Keratinocyte (primary cell): Measurements from ENCODE around the gene FAF1. TPM values are rescaled to one million over a fixed set of nuclear protein-coding genes. Genes with fewer than 3 reads are reported as not detected.

Experiments
- DNase-seq: peaks from one replicate; pipeline ENCODE4 v3.0.0-alpha.2; 2011; ENCODE audit warnings: low read depth, missing footprints, low spot score
- FAIRE-seq: peaks from 2 replicates; lab custom pipeline; 2011; peaks lifted over from hg19 to GRCh38; lab: Jason Lieb, UNC
- H2AFZ ChIP-seq: 2 replicates; pipeline ENCODE4 v1.6.0; 2012; ENCODE audit warnings: low read length, control low read depth, inconsistent platforms; ENCODE audit not compliant: control insufficient read depth
- H3K27ac ChIP-seq: 2 replicates; pipeline ENCODE4 v1.5.1; 2011; ENCODE audit warnings: low read length; ENCODE audit not compliant: control insufficient read depth, insufficient read depth
- H3K27me3 ChIP-seq: 3 replicates; pipeline ENCODE4 v1.6.0; 2011; ENCODE audit warnings: low read length; ENCODE audit not compliant: control insufficient read depth, insufficient read depth; ENCODE audit errors: extremely low read depth
- H3K36me3 ChIP-seq, 2 experiments: 2 replicates in 1 of 2; 3 replicates in 1 of 2; pipeline ENCODE4 v1.5.1; 2011; ENCODE audit warnings: low read length in 2 of 2, mild to moderate bottlenecking in 1 of 2; ENCODE audit not compliant: control insufficient read depth in 2 of 2, insufficient read depth in 2 of 2; ENCODE audit errors: extremely low read depth in 1 of 2
- H3K4me1 ChIP-seq: 3 replicates; pipeline ENCODE4 v1.5.1; 2011; ENCODE audit warnings: low read length; ENCODE audit not compliant: control insufficient read depth, insufficient read depth; ENCODE audit errors: extremely low read depth
- H3K4me2 ChIP-seq: 3 replicates; pipeline ENCODE4 v1.6.0; 2011; ENCODE audit warnings: low read depth, low read length; ENCODE audit not compliant: control insufficient read depth, insufficient read depth; ENCODE audit errors: extremely low read depth
- H3K4me3 ChIP-seq, 3 experiments: fragments of 200-600 bp in 1 of 3; sonication (generic) in 1 of 3; 2 replicates in 2 of 3; 3 replicates in 1 of 3; pipeline ENCODE4 v1.5.1; 2011 to 2016; ENCODE audit warnings: low read length in 3 of 3, mild to moderate bottlenecking in 3 of 3, control low read depth in 2 of 3, inconsistent platforms in 1 of 3, low read depth in 1 of 3, mixed read lengths in 1 of 3, mixed run types in 1 of 3, moderate library complexity in 1 of 3; ENCODE audit not compliant: control insufficient read depth in 2 of 3, insufficient read depth in 2 of 3; ENCODE audit errors: extremely low read depth in 1 of 3
- H3K79me2 ChIP-seq: 2 replicates; pipeline ENCODE4 v1.6.0; 2012; ENCODE audit warnings: low read length; ENCODE audit not compliant: control insufficient read depth, insufficient read depth
- H3K9ac ChIP-seq: 3 replicates; pipeline ENCODE4 v1.6.0; 2011; ENCODE audit warnings: low read length; ENCODE audit not compliant: control insufficient read depth, insufficient read depth; ENCODE audit errors: extremely low read depth
- H3K9me1 ChIP-seq: 3 replicates; pipeline ENCODE4 v1.6.0; 2011; ENCODE audit warnings: low read length; ENCODE audit not compliant: control insufficient read depth, insufficient read depth; ENCODE audit errors: extremely low read depth
- H3K9me3 ChIP-seq: 2 replicates; pipeline ENCODE4 v1.5.1; 2012; ENCODE audit warnings: low read depth, low read length; ENCODE audit not compliant: control insufficient read depth
- H4K20me1 ChIP-seq: 3 replicates; pipeline ENCODE4 v1.6.0; 2011; ENCODE audit warnings: low read length; ENCODE audit not compliant: control insufficient read depth, insufficient read depth; ENCODE audit errors: extremely low read depth
- CTCF ChIP-seq, 3 experiments: IDR thresholded peaks in 1 of 3; conservative IDR thresholded peaks in 1 of 3; optimal IDR thresholded peaks in 1 of 3; 2 replicates in 2 of 3; 3 replicates in 1 of 3; pipeline versions ENCODE3 to v1.5.1; 2011; ENCODE audit warnings: low read length in 3 of 3, mild to moderate bottlenecking in 3 of 3, moderate library complexity in 2 of 3, control low read depth in 1 of 3, inconsistent platforms in 1 of 3; ENCODE audit not compliant: insufficient read depth in 2 of 3; ENCODE audit errors: extremely low read depth in 1 of 3
- EZH2 ChIP-seq: IDR thresholded peaks from one replicate; pipeline ENCODE4 v1.6.1; 2012; ENCODE audit warnings: inconsistent platforms, mild to moderate bottlenecking, low read length, moderate library complexity
- dilution Hi-C: fragments of 300-500 bp; cut with MboI; formaldehyde crosslinking; loops from one replicate; pipeline ENCODE4 v1.7.0; 2020; ENCODE audit warnings: low sequenced_read_pairs; ENCODE audit not compliant: extremely low pct_ligation_motif_present
- polyA plus RNA-seq, 5 experiments: library from polyadenylated mRNA; depleted of rRNA in 3 of 5; stranded (reverse) in 3 of 5; stranded (forward) in 1 of 5; unstranded in 1 of 5; fragments of >200 nt; gene quantifications; 1 replicate in 1 of 5; 2 replicates in 3 of 5; 3 replicates in 1 of 5; pipeline versions ENCODE4 v1.2.1 to v1.2.3, GENCODE V29; 2011 to 2012; ENCODE audit warnings: missing spikeins in 2 of 5, low read depth in 1 of 5, low replicate concordance in 1 of 5

Gene FAF1
- polyA plus RNA-seq, 1 donor (not counting 4 experiments of a cell fraction or from before 2014, with no cell fraction given) = 33.1 TPM

GRCh38 chr1:50681931-50682330 lies 278.1 kb downstream of the FAF1 start:
- no peak for DNase-seq
- no peak overlapping the region for H3K4me2 ChIP-seq

GRCh38 chr1:50667710-50668356 lies 292.2 kb downstream of the FAF1 start:
- no peak for DNase-seq
- Histone ChIP-seq H3K9ac (no peak overlapping the region), H3K27me3 (no peaks in the 10 kb centered on the region), H3K79me2 (no peaks in the 10 kb centered on the region), H4K20me1 (no peaks in the 10 kb centered on the region), H3K9me3 (no peaks in the 10 kb centered on the region), H3K4me2 (no peak overlapping the region), H3K27ac (no peak overlapping the region), H3K4me1 (no peaks in the 10 kb centered on the region), H2AFZ (no peak overlapping the region), H3K36me3 (no peaks in the 10 kb centered on the region), H3K4me3 (no peak overlapping the region), H3K9me1 (no peaks in the 10 kb centered on the region)
- TF ChIP-seq CTCF (optimal IDR thresholded peaks at IDR 0.05 in 1 of 3, IDR thresholded peaks at IDR 0.05 in 1 of 3, conservative IDR thresholded peaks at IDR 0.05 in 1 of 3; ENCODE audit: extremely low read depth in 1 of 3, insufficient read depth in 2 of 3, low read length in 3 of 3) = no peak
- no peak for TF ChIP-seq EZH2
- dilution Hi-C loops = no loop called here
- no peak for FAIRE-seq

More at GRCh38 chr1:50681931-50682330, 278.1 kb downstream of the FAF1 start:
- H3K4me3 ChIP-seq = no peak overlapping the region
- H4K20me1 ChIP-seq = no peaks in the 10 kb centered on the region
- H3K9me3 ChIP-seq = no peaks in the 10 kb centered on the region
- H3K9me1 ChIP-seq = no peaks in the 10 kb centered on the region
- no peak overlapping the region for H3K9ac ChIP-seq
- no peaks in the 10 kb centered on the region for H3K79me2 ChIP-seq
- no peak for TF ChIP-seq CTCF (optimal IDR thresholded peaks at IDR 0.05 in 1 of 3, IDR thresholded peaks at IDR 0.05 in 1 of 3, conservative IDR thresholded peaks at IDR 0.05 in 1 of 3; ENCODE audit: extremely low read depth in 1 of 3, insufficient read depth in 2 of 3, low read length in 3 of 3)
- TF ChIP-seq EZH2 = no peak
- no peak overlapping the region for H3K27ac ChIP-seq
- H3K27me3 ChIP-seq = no peaks in the 10 kb centered on the region
- FAIRE-seq = no peak
- H2AFZ ChIP-seq = no peak overlapping the region
- dilution Hi-C loops = no loop called here
- no peaks in the 10 kb centered on the region for H3K4me1 ChIP-seq
- no peaks in the 10 kb centered on the region for H3K36me3 ChIP-seq
